ENCODE measurements around the gene CATSPERE.
"Not testable (repeated sequence)": the region's sequence is repeated elsewhere in the genome, so short reads cannot be mapped to it uniquely, and the experiment has no call there.

CATSPERE gene

DNA sequence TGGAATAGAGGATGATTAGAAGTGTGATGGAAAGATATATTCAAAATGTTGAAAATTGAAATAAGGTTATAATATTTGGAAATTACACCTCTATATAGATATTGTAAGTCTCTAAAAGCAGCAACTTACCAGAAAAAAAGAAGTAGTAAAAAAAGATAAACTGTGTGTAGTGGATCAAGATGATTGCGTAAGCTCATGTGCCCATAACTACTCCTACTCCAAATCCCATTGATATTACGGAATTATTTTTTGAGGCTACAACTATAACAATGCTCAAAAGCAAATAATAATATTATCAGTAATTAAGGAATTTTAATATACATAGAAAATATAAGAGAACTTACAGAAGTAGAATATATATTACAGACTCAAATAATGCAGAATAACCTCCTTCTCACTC lies 33.6 kb downstream of the CATSPERE start:
- no peak overlapping the region for H3K4me3 ChIP-seq (ENCODE audit: low read depth, low read length)
- TF ChIP-seq, protein P1, sequence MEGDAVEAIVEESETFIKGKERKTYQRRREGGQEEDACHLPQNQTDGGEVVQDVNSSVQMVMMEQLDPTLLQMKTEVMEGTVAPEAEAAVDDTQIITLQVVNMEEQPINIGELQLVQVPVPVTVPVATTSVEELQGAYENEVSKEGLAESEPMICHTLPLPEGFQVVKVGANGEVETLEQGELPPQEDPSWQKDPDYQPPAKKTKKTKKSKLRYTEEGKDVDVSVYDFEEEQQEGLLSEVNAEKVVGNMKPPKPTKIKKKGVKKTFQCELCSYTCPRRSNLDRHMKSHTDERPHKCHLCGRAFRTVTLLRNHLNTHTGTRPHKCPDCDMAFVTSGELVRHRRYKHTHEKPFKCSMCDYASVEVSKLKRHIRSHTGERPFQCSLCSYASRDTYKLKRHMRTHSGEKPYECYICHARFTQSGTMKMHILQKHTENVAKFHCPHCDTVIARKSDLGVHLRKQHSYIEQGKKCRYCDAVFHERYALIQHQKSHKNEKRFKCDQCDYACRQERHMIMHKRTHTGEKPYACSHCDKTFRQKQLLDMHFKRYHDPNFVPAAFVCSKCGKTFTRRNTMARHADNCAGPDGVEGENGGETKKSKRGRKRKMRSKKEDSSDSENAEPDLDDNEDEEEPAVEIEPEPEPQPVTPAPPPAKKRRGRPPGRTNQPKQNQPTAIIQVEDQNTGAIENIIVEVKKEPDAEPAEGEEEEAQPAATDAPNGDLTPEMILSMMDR (IDR thresholded peaks at IDR 0.05; ENCODE audit: insufficient read depth, low read depth, low read length, missing control alignments): no peak
- DNase-seq (ENCODE audit: low read depth): no peak

DNA sequence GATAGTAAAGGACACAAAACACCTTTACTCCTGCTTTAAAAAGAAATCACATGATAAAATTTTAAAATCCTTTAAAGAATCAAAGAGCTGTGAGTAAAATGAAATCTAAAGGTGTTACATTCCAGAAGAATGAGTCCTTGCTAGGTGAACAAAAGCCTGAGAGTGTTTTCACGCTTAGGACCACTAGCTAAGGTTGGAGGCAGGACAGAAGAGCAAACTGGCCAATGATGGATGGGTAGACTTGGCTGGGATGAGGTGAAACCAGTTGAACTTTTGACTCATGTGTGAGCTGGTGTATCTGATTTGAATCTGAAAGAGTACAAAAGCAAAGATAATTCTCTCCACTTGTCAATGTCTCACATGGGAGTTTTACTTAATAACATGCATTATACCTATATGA lies 35.1 kb downstream of the CATSPERE start:
- no peak overlapping the region for H3K4me3 ChIP-seq (ENCODE audit: low read depth, low read length)
- no peak for DNase-seq (ENCODE audit: low read depth)
- TF ChIP-seq, protein P1 (IDR thresholded peaks at IDR 0.05; ENCODE audit: insufficient read depth, low read depth, low read length, missing control alignments): no peak

DNA sequence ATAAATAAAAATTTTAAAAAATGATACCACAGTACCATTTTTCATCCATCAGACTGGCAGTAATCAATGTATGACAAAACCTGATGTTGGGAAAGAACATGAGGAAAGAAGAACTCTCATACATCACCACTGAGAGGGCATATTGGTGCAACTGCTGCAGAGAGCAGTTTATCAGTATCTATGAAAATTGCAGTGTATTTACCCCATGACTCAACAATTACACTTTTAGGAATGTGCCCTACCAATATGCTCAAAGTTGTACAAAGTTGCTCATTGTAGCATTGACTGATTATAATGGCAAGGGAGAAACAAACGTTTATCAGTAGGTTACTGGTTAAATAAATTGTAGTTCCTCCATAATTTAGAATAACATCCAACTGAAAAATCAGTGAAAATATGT lies 36.7 kb downstream of the CATSPERE start:
- DNase-seq (ENCODE audit: low read depth): no peak
- TF ChIP-seq, protein P1 (IDR thresholded peaks at IDR 0.05; ENCODE audit: insufficient read depth, low read depth, low read length, missing control alignments): no peak
- no peak overlapping the region for H3K4me3 ChIP-seq (ENCODE audit: low read depth, low read length)

DNA sequence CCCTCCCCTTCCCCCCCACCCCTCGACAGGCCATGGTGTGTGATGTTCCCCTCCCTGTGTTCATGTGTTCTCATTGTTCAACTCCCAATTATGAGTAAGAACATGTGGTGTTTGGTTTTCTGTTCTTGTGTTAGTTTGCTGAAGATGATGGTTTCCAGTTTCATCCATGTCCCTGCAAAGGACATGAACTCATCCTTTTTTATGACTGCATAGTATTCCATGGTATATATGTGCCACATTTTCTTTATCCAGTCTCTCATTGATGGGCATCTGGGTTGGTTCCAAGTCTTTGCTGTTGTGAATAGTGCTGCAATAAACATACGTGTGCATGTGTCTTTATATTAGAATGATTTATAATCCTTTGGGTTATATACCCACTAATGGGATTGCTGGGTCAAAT lies 38.4 kb downstream of the CATSPERE start:
- not testable (repeated sequence) for H3K4me3 ChIP-seq (ENCODE audit: low read depth, low read length); DNase-seq (ENCODE audit: low read depth)

DNA sequence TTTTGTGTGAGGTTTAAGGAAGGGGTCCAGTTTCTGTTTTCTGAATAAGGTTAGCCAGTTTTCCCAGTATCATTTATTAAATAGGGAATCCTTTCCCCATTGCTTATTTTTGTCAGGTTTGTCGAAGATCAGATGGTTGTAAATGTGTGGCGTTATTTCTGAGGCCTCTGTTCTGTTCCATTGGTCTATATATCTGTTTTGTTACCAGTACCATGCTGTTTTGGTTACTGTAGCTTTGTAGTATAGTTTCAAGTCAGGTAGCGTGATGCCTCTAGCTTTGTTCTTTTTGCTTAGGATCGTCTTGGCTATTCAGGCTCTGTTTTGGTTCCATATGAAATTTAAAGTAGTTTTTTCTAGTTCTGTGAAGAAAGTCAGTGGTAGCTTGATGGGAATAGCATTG lies 39.4 kb downstream of the CATSPERE start:
- not testable (repeated sequence) for H3K4me3 ChIP-seq (ENCODE audit: low read depth, low read length); DNase-seq (ENCODE audit: low read depth)

DNA sequence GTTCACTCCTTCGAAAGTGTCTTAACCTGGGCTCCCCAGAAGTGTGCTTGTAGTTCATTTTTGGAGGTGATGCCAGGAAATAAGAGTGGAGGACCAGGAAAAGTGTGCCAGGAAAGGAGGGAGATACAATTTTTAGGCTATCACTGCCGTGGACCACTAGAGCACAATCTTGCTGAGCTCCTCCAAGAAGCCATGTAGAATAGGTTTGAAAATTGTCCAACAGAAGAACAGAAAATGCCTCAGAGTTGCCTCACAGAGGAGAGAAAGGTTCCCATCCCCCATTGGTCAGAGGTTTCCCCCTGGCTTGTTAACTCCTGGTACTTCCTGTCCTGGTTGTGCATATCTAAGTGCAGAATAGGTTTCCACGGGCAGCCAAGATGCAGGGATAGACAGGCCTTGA lies 41.6 kb downstream of the CATSPERE start:
- no peak overlapping the region for H3K4me3 ChIP-seq (ENCODE audit: low read depth, low read length)
- TF ChIP-seq, protein P1 (IDR thresholded peaks at IDR 0.05; ENCODE audit: insufficient read depth, low read depth, low read length, missing control alignments): no peak
- no peak for DNase-seq (ENCODE audit: low read depth)

DNA sequence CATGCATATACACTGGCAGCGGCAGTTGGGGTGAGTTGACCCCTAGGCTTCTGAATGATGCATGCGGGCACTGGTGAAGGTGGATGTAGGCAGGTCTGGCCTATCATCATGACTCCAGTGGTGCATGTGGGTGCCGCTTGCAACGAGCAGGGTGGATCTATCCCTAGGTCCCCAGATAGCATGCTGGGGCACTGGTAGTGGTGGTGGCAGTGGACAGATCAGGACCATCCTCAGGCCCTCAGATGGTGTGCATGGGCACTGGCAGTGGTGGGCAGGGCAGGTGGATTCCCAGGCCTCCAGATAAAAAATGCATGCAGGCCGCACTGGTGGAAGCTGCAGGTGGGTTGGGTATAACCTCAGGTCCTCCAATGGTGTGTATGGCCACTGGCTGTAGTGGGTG lies 52.4 kb downstream of the CATSPERE start:
- H3K4me3 ChIP-seq (ENCODE audit: low read depth, low read length): no peak overlapping the region
- DNase-seq (ENCODE audit: low read depth): no peak
- TF ChIP-seq, protein P1 (IDR thresholded peaks at IDR 0.05; ENCODE audit: insufficient read depth, low read depth, low read length, missing control alignments): no peak

DNA sequence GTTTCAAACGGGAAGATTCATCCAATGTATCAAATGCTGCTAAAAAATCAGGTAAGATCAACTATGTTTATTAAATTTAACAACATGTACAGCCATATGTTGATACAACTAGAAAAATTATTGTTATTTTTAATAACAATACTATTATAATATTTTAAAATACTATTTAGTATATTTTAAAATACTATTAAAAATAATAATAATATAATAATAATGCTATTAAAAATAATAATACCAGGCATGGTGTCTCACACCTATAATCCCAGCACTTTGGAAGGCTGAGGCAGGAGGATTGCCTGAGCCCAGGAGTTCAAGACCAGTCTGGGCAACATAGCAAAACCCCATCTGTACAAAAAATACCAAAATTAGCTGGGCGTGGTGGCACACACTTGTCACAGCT lies 54.6 kb downstream of the CATSPERE start:
- H3K4me3 ChIP-seq (ENCODE audit: low read depth, low read length): no peak overlapping the region
- TF ChIP-seq, protein P1 (IDR thresholded peaks at IDR 0.05; ENCODE audit: insufficient read depth, low read depth, low read length, missing control alignments): no peak
- DNase-seq (ENCODE audit: low read depth): no peak

Data from GM12865 (cell line).